Gastroesophageal sphincter (tissue), 4 donors: Measurements from ENCODE around the gene FAAP100. TPM values are rescaled to one million over a fixed set of nuclear protein-coding genes. Genes with fewer than 3 reads are reported as not detected.

ENCODE experiments used
- ATAC-seq: fragments of 150-250 bp; one replicate; pipeline ENCODE4 v1.9.1; 2016; ENCODE audit warnings: mild to moderate bottlenecking, moderate library complexity
- H3K27ac ChIP-seq, 4 donors: fragments of 200-600 bp; sonication (generic) in 3 of 4; 1 replicate in 3 of 4; 2 replicates in 1 of 4; pipeline ENCODE4 v1.5.1; 2016 to 2019
- H3K27me3 ChIP-seq: fragments of 200-600 bp; sonication (generic); one replicate; pipeline ENCODE4 v1.5.1; 2019
- H3K36me3 ChIP-seq, 2 donors: fragments of 200-600 bp; sonication (generic); one replicate each; pipeline ENCODE4 v1.5.1; 2019; ENCODE audit warnings: control low read depth in 1 of 2
- H3K4me1 ChIP-seq, 3 donors: fragments of 200-600 bp; sonication (generic); 1 replicate in 2 of 3; 2 replicates in 1 of 3; pipeline ENCODE4 v1.5.1; 2016 to 2019; ENCODE audit warnings: control low read depth in 2 of 3
- H3K4me3 ChIP-seq, 2 donors: fragments of 200-600 bp; sonication (generic); one replicate each; pipeline ENCODE4 v1.5.1; 2019; ENCODE audit warnings: mild to moderate bottlenecking in 1 of 2, moderate library complexity in 1 of 2
- H3K9me3 ChIP-seq, 3 donors: fragments of 200-600 bp; sonication (generic); one replicate each; pipeline ENCODE4 v1.5.1; 2017 to 2019; ENCODE audit warnings: control low read depth in 2 of 3
- EP300 ChIP-seq: sonication (generic); formaldehyde crosslinking; IDR thresholded peaks from one replicate; pipeline ENCODE4 v1.6.1; 2017; ENCODE audit warnings: antibody characterized with exemption, mild to moderate bottlenecking
- POLR2A ChIP-seq, 2 donors: fragments of 450-650 bp; IDR thresholded peaks; one replicate each; pipeline ENCODE4 v1.6.1; 2017; ENCODE audit warnings: antibody characterized with exemption in 2 of 2, mild to moderate bottlenecking in 2 of 2, moderate library complexity in 1 of 2
- POLR2AphosphoS5 ChIP-seq: sonication (generic); formaldehyde crosslinking; IDR thresholded peaks from one replicate; pipeline ENCODE4 v1.6.1; 2017; ENCODE audit warnings: antibody characterized with exemption
- whole genome bisulfite sequencing, 2 donors: methylation state at CpG; one replicate each; pipeline ENCODE4 v1.1.5; 2018; ENCODE audit warnings: low coverage in 1 of 2; 5-methylcytosine and 5-hydroxymethylcytosine counted together
- total RNA-seq, 4 donors: library from RNA; depleted of rRNA; stranded (reverse); fragments of >200 nt; gene quantifications; one replicate each; pipeline ENCODE4 v1.1.0, GENCODE V29; 2016
- TF ChIP-seq, protein P1 (sequence below), 4 experiments: fragments of 200-600 bp in 2 of 4; fragments of 450-650 bp in 2 of 4; sonication (generic) in 1 of 4; IDR thresholded peaks; one replicate each; pipeline ENCODE4 v1.5.1; 2017 to 2019; ENCODE audit warnings: antibody characterized with exemption in 4 of 4, mild to moderate bottlenecking in 2 of 4, moderate library complexity in 2 of 4

Gene FAAP100
- total RNA-seq, 4 donors from 2014 or later: 14.6 to 32.1 (median 20.7) TPM

DNA sequence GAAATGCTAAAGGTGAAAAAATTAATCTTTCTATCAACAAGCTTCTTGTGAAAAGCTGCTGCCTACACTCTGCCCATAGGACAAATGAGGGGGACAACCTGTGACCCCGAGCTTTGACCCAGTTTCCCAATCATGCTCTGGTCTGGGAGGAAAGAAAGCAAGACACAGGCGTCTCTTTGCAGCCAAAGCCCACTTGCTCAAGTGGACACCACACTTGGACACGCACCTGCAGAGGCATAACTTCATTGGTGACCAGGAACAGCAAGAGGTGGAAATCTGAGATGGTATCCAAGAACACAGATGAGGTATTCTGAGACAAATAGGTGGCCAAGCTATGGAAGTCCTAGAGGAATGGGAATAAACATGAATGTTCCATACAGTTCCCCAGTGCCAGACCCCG is 15.0 kb upstream of the FAAP100 start:
- no peaks in the 10 kb centered on the region for H3K9me3 ChIP-seq
- TF ChIP-seq POLR2AphosphoS5 (no peak), EP300 (no peak), POLR2A (IDR thresholded peaks at IDR 0.05) (no peak)
- TF ChIP-seq, protein P1, sequence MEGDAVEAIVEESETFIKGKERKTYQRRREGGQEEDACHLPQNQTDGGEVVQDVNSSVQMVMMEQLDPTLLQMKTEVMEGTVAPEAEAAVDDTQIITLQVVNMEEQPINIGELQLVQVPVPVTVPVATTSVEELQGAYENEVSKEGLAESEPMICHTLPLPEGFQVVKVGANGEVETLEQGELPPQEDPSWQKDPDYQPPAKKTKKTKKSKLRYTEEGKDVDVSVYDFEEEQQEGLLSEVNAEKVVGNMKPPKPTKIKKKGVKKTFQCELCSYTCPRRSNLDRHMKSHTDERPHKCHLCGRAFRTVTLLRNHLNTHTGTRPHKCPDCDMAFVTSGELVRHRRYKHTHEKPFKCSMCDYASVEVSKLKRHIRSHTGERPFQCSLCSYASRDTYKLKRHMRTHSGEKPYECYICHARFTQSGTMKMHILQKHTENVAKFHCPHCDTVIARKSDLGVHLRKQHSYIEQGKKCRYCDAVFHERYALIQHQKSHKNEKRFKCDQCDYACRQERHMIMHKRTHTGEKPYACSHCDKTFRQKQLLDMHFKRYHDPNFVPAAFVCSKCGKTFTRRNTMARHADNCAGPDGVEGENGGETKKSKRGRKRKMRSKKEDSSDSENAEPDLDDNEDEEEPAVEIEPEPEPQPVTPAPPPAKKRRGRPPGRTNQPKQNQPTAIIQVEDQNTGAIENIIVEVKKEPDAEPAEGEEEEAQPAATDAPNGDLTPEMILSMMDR (IDR thresholded peaks at IDR 0.05): no peak

DNA sequence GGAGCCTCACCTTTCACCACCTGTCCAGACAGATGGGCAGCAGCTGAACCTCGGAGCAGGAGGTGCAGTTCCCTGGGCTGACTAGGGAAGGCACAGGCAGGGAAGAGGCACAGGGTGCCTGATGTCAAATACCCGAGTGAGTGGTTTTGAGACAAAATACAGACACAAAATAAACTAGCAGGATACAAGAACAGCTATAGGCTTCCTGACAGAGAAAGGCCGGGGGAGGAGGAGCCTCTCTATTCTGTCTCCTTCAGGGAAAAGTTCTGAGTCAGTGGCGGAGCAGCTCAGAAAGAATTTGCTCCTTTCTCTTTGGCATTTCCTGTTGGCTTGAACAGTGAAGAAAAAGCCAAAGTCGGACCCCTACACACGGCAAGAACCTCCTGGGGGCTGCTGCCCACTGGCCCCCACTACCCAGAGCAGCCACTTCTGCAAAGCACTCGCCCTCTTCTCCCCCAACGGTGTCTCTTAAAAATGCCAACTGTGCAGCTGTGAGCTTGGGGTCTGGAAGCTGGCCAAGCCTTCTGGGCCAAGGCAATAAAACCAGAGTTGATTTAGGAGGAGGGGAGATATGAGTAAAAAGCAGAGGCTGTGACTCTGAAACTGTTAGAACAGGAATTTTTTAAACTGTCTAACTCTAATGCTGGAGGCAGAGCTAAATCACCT is 14.4 kb upstream of the FAAP100 start:
- Histone ChIP-seq H3K4me3 (peak overlapping the region in 1 of 2 donors; percentile 9), H3K27ac (peak overlapping the region; percentile 52 to 82 (median 78)), H3K27me3 (no peaks in the 10 kb centered on the region), H3K36me3 (peaks cover 0 to 92% of the 10 kb centered on the region in 2 donors), H3K9me3 (no peaks in the 10 kb centered on the region), H3K4me1 (peaks cover 10 to 33% (median 20%) of the 10 kb centered on the region in 3 donors)
- peak; percentile 84 for ATAC-seq
- TF ChIP-seq, protein P1 (IDR thresholded peaks at IDR 0.05): peak in 1 of 4 experiments; percentile 19
- TF ChIP-seq POLR2AphosphoS5 (peak; percentile 57), POLR2A (IDR thresholded peaks at IDR 0.05) (no peak)
- 8 to 20% methylated on average over 1 to 6 of the region's 8 CpGs for WGBS, 2 donors

More for the DNA sequence above, 15.0 kb upstream of the FAAP100 start:
- Histone ChIP-seq H3K4me1 (peaks cover 10 to 33% (median 20%) of the 10 kb centered on the region in 3 donors), H3K27me3 (no peaks in the 10 kb centered on the region), H3K36me3 (peaks cover 0 to 92% of the 10 kb centered on the region in 2 donors), H3K4me3 (no peak overlapping the region), H3K27ac (peak overlapping the region; percentile 36 to 82 (median 78))
- ATAC-seq: no peak
- 50 to 58% methylated on average over 1 to 4 of the region's 4 CpGs for WGBS, 2 donors

DNA sequence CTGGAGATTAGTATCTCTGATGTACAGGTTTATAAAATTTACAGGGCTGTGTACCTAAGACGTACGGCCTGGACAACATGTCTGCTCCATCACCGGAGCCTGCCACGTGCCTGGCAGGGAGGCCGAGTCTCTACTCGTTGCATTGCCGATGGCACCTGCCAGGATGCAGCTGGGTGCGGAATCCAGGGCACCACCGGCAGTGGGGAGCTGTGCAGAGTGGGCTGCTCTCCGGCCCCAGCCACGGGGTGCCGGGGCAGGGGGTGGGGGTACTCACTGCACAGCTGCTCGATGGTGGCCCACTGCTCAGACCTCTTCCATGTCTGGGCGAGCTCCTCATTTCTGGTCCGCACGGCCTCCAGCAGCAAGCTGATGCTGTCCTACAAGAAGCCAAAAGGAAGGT is 13.1 kb upstream of the FAAP100 start:
- TF ChIP-seq EP300 (no peak), POLR2A (IDR thresholded peaks at IDR 0.05) (no peak), POLR2AphosphoS5 (no peak)
- TF ChIP-seq, protein P1 (IDR thresholded peaks at IDR 0.05): no peak
- Histone ChIP-seq H3K27ac (peak overlapping the region in 3 of 4 donors; percentile 78 to 82 (median 79)), H3K36me3 (peaks cover 0 to 92% of the 10 kb centered on the region in 2 donors), H3K27me3 (no peaks in the 10 kb centered on the region), H3K9me3 (no peaks in the 10 kb centered on the region), H3K4me1 (peaks cover 10 to 33% (median 20%) of the 10 kb centered on the region in 3 donors), H3K4me3 (no peak overlapping the region)
- ATAC-seq: no peak
- 93% methylated on average over 5 of the region's 16 CpGs; no CpG with 5 or more reads in 1 of the 2 donors for WGBS, 2 donors

DNA sequence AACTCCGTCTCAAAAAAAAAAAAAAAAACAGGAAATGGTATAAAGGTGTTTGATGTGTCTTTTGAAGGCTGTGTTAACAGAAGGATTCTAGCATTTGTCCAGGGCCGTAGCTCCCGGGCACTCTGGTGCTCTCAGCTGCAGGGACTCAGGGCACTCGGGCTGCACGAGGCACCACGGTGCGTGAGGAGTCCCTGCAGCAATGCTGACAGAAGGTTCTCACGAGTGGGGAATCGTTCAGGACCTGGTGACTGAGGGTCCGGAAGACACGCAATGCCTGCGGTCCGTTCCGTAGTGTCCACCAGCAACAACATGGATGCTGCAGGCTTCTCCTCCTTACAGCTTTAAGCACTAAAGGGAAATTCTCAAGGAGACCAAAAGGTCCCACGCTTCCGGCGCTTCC is 12.6 kb upstream of the FAAP100 start:
- Histone ChIP-seq H3K27me3 (no peaks in the 10 kb centered on the region), H3K36me3 (peaks cover 0 to 92% of the 10 kb centered on the region in 2 donors), H3K4me1 (peaks cover 10 to 33% (median 20%) of the 10 kb centered on the region in 3 donors), H3K27ac (peak overlapping the region in 3 of 4 donors; percentile 78 to 82 (median 79)), H3K9me3 (no peaks in the 10 kb centered on the region), H3K4me3 (no peak overlapping the region)
- ATAC-seq: no peak
- TF ChIP-seq, protein P1 (IDR thresholded peaks at IDR 0.05): no peak
- no peak for TF ChIP-seq POLR2AphosphoS5
- no peak for TF ChIP-seq POLR2A (IDR thresholded peaks at IDR 0.05)
- TF ChIP-seq EP300: no peak
- 87% methylated on average over 12 of the region's 17 CpGs; no CpG with 5 or more reads in 1 of the 2 donors for WGBS, 2 donors
